HG03095 (cell line): ENCODE measurements around the gene PTPRS.

ENCODE experiments used
- ATAC-seq: cut with Tn5 transposase; IDR thresholded peaks from one replicate; pipeline ENCODE4 v1.9.1; 2021; ENCODE audit warnings: moderate library complexity; ENCODE audit not compliant: unreplicated experiment

PTPRS gene

DNA sequence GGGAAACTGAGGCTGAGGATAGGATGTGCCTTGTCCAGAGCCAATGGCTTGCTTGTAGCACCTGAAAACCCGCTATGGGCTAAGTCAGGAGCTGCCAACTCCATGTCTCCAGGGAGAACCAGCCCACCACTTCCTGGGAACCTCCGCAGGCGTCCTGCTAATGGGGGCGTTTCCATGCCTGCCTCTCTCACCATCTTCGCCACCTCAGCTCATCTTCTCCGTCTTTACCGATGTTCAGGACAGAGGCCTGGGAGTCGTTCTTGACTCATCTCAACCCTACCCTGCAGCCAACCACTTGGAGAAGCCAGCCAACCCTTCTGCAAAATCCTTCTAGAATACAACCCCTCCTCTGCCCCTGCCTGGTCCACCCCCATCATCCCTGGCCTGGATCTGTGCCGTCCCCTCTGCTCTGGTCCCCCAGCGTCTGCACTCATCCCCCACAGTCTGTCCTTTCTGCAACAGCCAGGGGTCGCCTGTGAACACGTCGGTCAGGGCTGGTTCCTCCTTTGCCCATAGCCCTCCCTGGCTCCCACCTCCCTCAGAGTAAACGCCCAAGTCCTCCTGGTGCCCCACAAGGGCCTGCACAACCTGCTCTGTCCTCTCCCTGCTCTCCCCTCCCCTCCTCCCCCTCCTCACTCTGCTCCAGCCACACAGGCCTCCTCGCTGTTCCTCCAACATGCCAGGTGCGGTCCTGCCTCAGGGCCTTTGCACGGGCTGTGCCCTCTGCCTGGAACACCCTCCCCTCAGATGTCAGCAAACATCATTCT is 31.0 kb downstream of the PTPRS start:
- ATAC-seq: no peak

DNA sequence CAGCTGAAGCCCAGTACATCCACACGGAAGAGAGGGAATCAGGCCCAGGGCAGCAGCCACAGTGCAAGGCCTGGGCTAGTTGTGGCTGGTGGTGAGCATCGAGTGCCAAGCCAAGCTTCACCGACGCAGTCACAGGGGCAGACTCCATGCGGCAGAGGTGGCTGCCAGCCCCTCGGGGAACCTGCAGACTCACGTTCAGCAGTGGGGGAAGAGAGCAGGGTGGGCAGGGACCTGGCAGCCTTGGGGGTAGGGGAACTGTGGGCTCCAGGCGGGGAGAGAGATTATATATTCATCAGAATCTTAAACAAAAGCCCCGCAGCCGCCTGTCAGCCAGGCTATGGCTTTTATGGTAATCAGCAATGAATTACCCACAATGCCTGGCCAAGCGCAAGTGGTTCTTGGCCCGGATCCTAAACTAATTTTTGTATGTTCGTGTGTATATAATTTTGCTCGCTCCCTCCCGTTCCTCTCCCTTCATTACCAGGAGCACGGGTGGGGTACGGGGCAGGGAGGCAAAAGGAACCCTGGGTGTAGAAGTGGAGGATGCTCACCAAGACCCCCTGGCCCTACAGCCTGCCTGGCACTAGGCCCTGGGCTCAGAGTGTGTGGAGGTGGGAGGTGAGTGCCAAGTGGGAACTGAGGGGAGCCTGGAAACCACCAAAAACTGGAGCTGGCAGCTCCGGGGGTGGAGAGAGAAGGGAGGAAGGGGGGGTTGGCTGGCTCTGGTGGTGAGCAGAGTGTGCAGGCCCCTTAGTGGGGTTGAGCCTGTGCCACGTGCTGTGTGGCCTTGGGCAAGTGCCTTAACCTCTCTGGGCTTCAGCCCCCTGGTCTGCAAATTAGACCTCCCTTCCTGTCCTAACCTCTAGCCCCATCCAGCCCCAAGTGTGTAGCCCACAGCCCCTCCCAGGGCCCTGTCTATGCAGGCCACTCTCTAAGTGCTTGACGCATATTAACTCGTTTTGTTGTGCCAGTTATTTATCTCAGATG is 31.9 kb downstream of the PTPRS start:
- ATAC-seq: no peak

DNA sequence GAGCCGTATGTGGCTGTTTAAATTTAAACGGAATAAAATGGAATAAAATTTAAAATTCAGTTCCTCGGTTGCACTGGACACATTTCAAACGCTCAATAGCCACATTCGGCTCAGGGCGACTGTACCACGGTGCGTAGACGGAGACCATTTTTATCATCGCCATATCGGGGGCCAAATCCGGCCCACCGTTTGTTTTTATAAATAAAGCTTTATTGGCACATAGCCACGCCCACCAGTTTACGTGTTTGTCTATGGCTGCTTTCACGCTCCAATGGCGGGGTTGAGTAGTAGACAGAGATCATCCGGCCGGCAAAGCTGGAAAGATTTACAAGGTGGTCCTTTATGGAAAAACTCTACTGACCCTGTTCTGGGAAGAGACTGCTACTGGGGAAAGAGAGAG is 33.0 kb downstream of the PTPRS start:
- no peak for ATAC-seq

DNA sequence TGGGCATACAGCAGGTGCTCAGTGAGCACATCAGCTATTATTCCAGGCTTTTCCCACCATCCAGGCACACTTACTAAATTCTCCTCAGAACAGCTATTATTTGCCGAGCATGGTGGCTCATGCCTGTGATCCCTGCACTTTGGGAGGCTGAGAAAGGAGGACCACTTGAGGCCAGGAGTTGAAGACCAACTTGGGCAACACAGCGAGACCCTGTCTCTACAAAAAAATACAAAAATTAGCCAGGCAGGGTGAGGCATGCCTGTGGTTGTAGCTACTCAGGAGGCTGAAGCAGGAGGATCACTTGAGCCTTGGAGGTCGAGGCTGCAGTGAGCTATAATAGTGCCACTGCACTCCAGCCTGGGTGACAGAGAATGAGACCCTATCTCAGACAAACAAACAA is 35.4 kb downstream of the PTPRS start:
- no peak for ATAC-seq

DNA sequence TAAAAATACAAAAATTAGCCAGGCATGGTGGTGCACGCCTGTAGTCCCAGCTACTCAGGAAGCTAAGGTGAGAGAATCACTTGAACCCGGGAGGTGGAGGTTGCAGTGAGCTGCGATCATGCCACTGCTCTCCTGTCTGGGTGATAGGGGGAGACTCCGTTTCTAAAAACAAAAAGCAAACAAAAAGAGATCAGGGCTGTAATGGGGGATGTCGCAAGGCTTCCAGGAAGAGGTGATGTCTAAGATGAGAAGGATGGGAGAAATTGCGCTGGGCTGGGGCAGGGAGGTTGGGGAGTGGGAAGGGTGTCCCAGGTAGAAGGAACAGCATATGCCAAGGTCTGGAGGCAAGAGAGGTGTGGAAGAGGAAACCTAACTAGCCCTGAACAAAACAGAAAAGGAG is 36.1 kb downstream of the PTPRS start:
- ATAC-seq: no peak

DNA sequence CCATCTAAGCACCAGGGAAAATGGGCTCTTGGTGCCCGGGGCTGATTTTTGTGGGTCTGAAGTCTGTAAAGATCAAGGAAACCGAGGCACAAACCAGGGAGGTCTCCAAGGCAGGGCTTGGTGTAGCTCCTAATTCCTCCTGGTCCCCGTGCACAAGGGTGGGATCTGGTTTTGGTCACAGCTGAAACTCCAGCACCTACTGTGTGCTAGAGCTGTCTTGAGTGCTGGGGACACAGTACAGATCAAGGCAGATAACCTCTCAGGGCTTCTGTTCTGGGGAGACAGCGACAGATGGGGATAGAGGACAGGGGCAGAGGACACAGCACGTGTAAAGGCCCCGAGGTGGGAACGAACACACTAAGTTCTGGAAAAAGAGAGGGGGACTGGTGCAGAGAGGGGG is 37.4 kb downstream of the PTPRS start:
- ATAC-seq: no peak

DNA sequence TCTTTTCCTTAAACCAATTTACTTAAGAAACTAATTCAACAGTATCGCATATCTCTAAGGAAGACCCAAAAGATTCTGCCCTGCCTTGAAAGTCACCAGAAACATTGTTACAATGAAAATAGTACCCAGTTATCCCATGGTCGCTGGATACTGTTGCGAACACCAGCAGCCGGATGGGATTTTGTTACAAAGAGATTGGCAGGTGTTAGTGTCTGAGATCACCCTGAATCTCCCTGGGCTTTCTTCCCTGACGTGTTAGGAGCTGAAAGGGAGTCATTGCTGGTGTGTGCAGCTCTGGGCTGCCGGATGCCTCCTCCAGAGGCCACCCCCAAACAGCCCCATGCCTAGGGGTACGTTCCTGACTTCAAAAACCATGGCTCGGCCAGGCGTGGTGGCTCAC is 38.2 kb downstream of the PTPRS start:
- ATAC-seq: no peak

DNA sequence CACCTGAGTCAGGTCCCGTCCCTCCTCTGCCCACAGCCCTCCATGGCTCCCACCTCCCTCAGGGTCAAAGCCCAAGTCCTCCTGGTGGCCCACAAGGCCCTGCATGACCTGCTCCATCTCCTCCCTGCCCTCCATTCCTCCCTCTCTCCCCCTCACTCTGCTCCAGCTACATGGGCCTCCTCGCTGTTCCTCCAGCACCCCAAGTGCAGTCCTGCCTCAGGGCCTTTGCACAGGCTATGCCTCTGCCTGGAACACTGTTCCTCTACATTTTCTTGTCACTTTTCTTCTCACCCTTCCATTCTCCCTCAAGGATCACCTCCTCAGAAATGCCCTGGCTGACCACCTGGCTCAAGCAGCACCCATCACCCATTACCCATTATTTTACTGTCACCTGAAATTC is 41.5 kb downstream of the PTPRS start:
- no peak for ATAC-seq

DNA sequence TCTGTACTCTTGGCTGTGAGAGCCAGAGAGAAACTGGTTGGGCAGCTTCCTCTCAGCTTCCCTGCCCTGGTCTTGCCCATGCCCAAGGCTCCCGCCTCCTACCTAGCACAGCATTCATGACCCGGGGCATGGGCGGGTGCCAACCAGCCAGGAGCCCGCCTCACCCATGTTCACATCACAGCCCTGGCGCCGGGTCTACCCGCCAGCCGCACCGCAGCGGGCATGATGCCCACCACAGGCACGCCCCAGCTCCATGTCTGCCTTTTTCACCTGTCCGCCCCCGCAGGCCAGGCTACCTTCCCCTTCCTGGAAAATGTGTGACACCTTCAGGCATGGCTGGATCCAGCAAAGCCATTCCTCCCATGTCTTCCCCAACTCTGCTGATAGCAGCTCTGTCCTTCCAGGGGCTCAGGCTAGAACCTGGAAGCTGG is 42.1 kb downstream of the PTPRS start:
- ATAC-seq: no peak

DNA sequence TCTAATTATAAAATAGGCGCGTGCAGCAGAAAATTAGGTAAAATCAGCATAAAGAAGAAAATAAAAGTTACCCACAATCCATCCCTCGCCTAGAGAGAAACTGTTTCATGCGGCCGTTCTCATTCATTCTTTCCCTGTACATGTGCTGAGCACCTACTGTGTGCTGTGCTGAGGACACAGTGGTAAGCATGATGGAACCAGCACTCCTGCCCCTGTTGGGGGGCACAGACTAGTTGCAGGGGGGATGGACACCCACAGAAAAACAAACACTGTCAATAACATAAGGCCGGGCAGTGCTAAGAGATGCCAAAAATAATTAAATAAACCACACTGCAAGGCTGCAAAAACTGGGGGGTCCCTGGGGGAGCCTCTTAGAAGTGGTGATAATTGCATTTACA is 43.3 kb downstream of the PTPRS start:
- no peak for ATAC-seq

DNA sequence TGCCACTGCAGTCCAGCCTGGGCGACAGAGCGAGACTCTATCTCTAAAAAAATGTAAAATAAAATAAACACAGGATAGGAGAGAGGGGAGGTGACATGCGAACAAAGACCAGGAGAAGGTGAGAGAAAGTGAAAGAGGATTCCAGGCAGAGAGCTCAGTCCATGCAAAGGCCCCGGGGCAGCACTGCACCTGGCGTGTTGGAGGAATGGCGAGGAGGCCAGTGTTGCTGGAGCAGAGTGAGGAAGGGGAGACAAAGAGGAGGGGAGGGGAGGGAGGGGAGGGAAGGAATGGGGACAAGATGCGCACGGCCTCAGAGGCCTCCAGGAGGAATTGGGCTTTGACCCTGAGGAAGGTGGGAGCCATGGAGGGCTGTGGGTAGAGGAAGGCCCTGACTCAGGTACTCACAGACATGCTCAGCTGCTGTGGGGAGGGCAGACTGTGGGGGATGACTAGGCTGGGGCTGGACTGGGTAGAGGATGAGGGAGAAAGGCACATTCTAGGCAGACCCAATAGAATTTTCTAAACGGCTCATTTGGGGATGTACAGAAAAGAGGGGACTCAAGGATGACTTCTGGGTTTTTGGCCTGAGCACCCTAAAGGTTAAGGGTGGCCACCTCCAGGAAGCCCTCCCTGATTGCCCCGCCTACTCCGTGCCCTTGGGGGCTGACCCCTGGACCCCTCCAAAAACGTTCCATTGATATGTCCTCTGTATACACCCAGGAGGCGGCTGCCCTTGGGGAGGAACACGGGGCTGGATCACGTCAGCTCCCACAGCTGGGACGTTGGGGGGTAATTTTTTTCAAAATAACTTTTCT is 43.9 kb downstream of the PTPRS start:
- no peak for ATAC-seq

DNA sequence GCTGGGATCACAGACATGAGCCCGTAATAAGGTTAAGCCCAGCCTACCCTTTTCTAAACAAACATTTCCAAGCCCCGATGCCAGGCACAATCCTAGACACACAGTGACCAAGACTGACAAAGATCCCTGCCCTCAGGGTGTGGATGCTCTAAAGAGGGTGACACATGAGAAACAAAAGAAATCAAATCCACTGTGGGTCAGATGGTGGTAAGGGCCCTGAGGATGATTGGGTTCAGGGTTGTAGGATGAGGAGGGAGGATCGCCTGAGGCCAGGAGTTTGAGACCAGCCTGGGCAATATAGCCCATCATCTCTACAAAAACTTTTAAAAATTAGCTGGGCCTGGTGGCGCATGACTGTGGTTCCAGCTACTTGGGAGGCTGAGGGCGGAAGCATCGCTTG is 44.6 kb downstream of the PTPRS start:
- no peak for ATAC-seq

DNA sequence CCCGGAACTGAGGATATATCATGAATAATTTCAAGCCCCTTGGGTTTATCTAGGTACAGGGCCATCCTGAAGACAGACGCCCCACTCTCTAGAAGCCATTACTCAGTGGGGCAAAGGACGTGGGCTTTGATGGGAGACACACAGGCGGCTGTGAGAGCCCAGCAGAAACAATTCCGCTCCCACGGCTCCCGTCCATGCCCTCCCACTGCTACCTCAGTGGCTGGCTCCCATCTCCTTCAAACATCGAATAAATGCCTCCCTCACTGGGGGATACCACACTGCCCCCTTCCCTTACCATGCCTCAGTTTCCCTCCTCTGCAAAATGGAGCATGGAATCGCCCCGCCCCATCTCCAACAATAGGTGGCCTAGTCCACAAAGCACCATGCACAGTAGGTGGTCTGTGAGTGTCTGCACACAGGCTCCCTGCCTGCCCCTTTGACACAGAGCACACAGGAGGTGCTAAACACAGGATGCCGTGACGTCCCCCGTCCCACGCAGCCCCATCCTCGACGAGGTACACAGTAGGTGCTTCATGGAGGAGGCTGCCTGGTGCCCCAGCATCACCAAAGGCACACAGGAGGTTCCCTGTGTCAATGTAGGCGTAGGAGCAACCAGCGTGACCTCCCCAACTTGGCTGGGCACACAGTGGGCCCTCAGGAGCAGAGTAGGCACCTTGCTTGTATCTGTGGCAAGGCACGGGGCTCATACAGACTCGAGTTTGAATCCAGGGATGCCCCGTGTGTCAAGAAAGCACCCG is 46.0 kb downstream of the PTPRS start:
- no peak for ATAC-seq

DNA sequence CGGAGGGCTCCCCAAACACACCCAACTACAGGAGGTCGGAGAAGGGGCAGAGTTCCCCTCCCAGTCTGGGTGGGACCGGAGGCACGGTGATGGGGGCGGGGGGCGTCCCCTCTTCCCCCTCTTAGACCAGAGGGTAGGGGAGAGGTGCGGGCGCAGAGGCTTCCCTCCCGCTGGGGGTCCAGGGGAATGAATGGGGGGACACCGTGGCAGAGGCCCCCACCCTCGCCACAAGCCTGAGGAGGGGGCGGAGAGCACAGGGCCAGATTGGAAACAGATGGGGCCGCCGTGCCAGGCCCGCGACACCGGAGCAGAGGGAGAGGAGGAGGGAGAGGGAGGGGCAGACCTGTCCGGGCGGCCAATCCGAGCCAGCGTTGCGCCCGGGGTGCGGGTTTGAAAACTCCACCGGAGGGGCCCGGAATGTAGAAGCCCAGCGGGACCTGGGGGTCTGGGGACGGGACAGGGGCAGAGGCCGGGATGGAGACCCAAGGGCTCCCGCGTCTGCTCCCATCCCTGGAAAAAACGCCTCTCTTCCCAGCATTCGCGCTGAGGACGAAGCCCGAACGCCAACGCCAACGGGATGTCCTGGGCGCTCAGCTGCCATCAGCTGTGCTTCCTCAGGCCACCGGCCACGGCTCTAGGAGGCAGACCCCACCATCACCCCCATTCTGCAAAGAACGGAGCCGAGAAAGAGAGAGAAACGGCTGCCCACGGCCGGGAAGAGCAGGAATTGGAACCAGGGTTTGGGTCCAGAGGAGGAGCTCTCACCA is 46.8 kb downstream of the PTPRS start:
- ATAC-seq: no peak

DNA sequence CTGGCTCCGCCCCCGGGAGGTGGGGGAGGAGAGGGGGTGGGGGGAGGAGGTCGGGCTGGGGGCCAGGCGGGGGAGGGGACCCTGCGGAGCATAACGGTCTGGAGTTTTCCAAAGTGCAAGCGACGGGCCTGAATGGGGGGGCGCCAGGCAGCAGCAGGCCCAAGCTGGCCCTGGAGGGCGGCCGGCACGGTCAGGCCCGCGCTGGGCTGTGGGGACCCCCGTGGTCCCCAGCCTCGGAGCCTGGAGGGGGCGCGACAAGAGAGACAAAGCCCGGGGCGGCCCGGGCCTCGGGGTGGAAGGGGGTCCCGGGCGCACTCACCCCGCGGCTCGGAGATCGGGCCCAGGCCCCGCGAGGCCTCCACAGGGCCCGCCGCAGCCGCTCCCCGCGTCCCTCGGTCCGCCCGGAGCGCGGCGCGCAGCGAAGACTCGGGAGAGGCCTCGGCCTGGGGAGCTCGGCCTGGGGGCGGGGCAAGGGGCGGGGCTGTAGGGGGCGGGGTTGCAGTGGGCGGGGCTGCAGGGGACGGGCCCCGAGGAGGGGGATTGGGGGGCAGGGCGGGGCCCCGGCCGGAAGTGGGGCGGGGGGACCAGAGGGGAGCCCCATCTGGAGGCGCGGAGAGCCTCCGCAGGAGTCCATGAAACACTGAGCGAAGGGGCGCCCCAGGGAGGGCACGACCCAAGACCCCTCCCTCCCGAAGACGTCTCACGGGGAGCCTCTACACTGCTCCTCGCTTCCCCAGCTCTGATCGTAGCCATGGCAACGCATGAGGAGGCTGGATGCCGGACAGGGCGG is 47.6 kb downstream of the PTPRS start:
- ATAC-seq: no peak

DNA sequence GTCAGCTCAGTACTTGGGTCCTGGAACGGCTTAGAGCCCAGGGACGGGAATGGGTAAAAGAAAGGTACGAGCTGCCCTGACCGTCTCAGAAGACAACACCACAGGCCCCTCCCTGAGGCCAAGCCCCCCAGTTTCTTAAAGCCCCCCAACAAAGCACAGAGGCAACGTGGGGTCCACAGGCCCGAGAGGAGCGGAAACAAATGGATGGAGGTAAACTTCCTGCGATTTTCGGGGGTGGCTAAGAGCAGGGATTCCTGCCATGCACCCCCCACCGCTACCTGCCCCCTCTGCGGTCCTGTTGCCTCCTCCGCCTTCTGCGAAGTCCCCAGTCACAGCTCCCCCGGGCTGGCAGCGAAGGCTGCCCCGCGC is 48.2 kb downstream of the PTPRS start:
- no peak for ATAC-seq

DNA sequence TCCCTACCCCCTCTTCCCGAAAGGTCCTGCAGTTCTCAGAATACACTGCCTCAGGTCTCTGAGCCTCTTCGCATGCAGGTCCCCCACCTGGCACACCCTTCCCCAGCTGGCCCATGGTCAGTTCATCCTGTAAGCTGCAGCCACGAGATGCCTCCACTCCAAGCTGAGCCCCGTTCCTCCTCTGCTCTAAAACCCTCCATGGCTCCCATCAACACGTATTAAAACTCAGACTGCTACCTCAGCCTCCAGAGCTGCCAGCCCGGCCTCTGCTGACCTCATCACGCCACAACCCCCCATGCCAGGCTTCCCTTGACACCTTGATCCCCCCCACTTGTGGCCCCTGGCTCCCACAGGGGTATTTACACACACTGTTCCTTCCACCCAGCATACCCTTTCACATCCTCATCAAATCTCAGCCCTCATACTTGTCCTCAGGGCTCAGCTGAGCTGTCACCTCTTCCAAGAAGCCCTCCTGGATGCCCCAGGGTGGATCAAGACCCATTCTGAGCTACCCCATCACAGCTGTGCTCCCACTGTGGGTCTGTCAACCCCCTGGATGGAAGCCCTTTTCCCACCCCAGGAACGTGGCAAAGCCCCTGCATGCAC is 48.9 kb downstream of the PTPRS start:
- ATAC-seq: no peak
